Trophoblast cell (in vitro differentiated cells and primary cell): ENCODE results near the gene MYL3.

Source experiments
- DNase-seq, 2 donors: peaks; one replicate each; pipeline ENCODE4 v3.0.0-alpha.2; 2016
- H2AFZ ChIP-seq: 2 replicates; pipeline ENCODE4 v1.6.1; 2013; ENCODE audit warnings: low read length, moderate library complexity, mild to moderate bottlenecking; ENCODE audit not compliant: insufficient read depth, poor library complexity
- H2AK5ac ChIP-seq: 2 replicates; pipeline ENCODE4 v1.6.1; 2013; ENCODE audit warnings: mild to moderate bottlenecking, low read length
- H2BK120ac ChIP-seq: 2 replicates; pipeline ENCODE4 v1.6.1; 2013; ENCODE audit warnings: low read length, mild to moderate bottlenecking, moderate library complexity; ENCODE audit not compliant: insufficient read depth, poor library complexity
- H2BK12ac ChIP-seq: 2 replicates; pipeline ENCODE4 v1.6.1; 2013; ENCODE audit warnings: mild to moderate bottlenecking, low read length, moderate library complexity
- H2BK5ac ChIP-seq: 2 replicates; pipeline ENCODE4 v1.6.1; 2013; ENCODE audit warnings: low read length, low read depth, moderate library complexity, mild to moderate bottlenecking; ENCODE audit not compliant: poor library complexity
- H3K14ac ChIP-seq: 2 replicates; pipeline ENCODE4 v1.6.1; 2013; ENCODE audit warnings: mild to moderate bottlenecking, low read length
- H3K18ac ChIP-seq: 2 replicates; pipeline ENCODE4 v1.6.1; 2013; ENCODE audit warnings: mild to moderate bottlenecking, low read length
- H3K23ac ChIP-seq: 2 replicates; pipeline ENCODE4 v1.6.1; 2013; ENCODE audit warnings: low read length
- H3K27ac ChIP-seq: 2 replicates; pipeline ENCODE4 v1.5.1; 2013; ENCODE audit warnings: low read depth, mild to moderate bottlenecking, inconsistent platforms, low read length, moderate library complexity
- H3K27me3 ChIP-seq: 2 replicates; pipeline ENCODE4 v1.6.1; 2013; ENCODE audit warnings: inconsistent platforms, mild to moderate bottlenecking, low read length, moderate library complexity; ENCODE audit not compliant: insufficient read depth
- H3K36me3 ChIP-seq, 2 experiments: 1 replicate in 1 of 2; 2 replicates in 1 of 2; pipeline ENCODE4 v1.6.1; 2013; ENCODE audit warnings: low read length in 2 of 2, mild to moderate bottlenecking in 2 of 2, moderate library complexity in 1 of 2; ENCODE audit not compliant: insufficient read depth in 2 of 2, control insufficient read depth in 1 of 2
- H3K4ac ChIP-seq: 2 replicates; pipeline ENCODE4 v1.6.1; 2013; ENCODE audit warnings: low read depth, mild to moderate bottlenecking, low read length, moderate library complexity
- H3K4me1 ChIP-seq, 2 experiments: 1 replicate in 1 of 2; 2 replicates in 1 of 2; pipeline ENCODE4 v1.6.1; 2013; ENCODE audit warnings: low read length in 2 of 2, mild to moderate bottlenecking in 2 of 2, moderate library complexity in 1 of 2; ENCODE audit not compliant: insufficient read depth in 2 of 2, control insufficient read depth in 1 of 2
- H3K4me2 ChIP-seq: 2 replicates; pipeline ENCODE4 v1.6.1; 2013; ENCODE audit warnings: inconsistent platforms, mild to moderate bottlenecking, low read length, moderate library complexity
- H3K4me3 ChIP-seq: 2 replicates; pipeline ENCODE4 v1.5.1; 2013; ENCODE audit warnings: mild to moderate bottlenecking, low read depth, low read length, inconsistent platforms
- H3K79me1 ChIP-seq: one replicate; pipeline ENCODE4 v1.6.1; 2013; ENCODE audit warnings: low read length
- H3K79me2 ChIP-seq: 2 replicates; pipeline ENCODE4 v1.6.1; 2013; ENCODE audit warnings: low read length, mild to moderate bottlenecking; ENCODE audit not compliant: control insufficient read depth, insufficient read depth, poor library complexity
- H3K9ac ChIP-seq: 2 replicates; pipeline ENCODE4 v1.6.1; 2013; ENCODE audit warnings: mild to moderate bottlenecking, low read length
- H3K9me3 ChIP-seq: 2 replicates; pipeline ENCODE4 v1.6.1; 2013; ENCODE audit warnings: low read depth, mild to moderate bottlenecking, control low read depth, inconsistent platforms, low read length; ENCODE audit not compliant: insufficient read depth
- H4K12ac ChIP-seq: 2 replicates; pipeline ENCODE4 v1.6.1; 2013; ENCODE audit warnings: low read depth, mild to moderate bottlenecking, low read length, moderate library complexity
- H4K8ac ChIP-seq: 2 replicates; pipeline ENCODE4 v1.6.1; 2013; ENCODE audit warnings: low read depth, mild to moderate bottlenecking, low read length, moderate library complexity
- H4K91ac ChIP-seq: one replicate; pipeline ENCODE4 v1.6.1; 2013; ENCODE audit warnings: low read depth, mild to moderate bottlenecking, low read length, moderate library complexity
- WGBS: extraction: QIAGEN DNeasy Blood & Tissue Kit; methylation state at CpG from one replicate; pipeline ENCODE4 v1.1.7; 2013; ENCODE audit warnings: missing lambda C conversion rate; ENCODE audit not compliant: insufficient read length, insufficient coverage; ENCODE audit errors: extremely low coverage; 5-methylcytosine and 5-hydroxymethylcytosine counted together

MYL3 gene

GRCh38 chr3:46898321-46899150 lies 35.3 kb upstream of the MYL3 start:
- Histone ChIP-seq H2BK5ac (no peak overlapping the region), H2AFZ (no peak overlapping the region), H3K4me1 (peaks cover 3% of the 10 kb centered on the region in 2 experiments), H2AK5ac (no peak overlapping the region), H3K14ac (no peak overlapping the region), H4K8ac (no peak overlapping the region), H3K4me3 (no peak overlapping the region), H3K27me3 (no peaks in the 10 kb centered on the region), H4K12ac (no peak overlapping the region), H4K91ac (no peak overlapping the region), H3K79me2 (no peaks in the 10 kb centered on the region), H3K4me2 (no peak overlapping the region), H3K23ac (no peak overlapping the region), H3K18ac (no peak overlapping the region), H3K79me1 (no peaks in the 10 kb centered on the region), H3K27ac (no peak overlapping the region), H2BK120ac (no peak overlapping the region), H3K9me3 (peaks cover 4% of the 10 kb centered on the region), H2BK12ac (no peak overlapping the region), H3K4ac (no peak overlapping the region), H3K9ac (no peak overlapping the region), H3K36me3 (no peaks in the 10 kb centered on the region)
- no CpG with 5 or more reads among the region's 71 CpGs for WGBS
- no peak for DNase-seq

- Histone ChIP-seq H3K23ac (no peak overlapping the region), H2BK5ac (no peak overlapping the region), H3K4me1 (no peaks in the 10 kb centered on the region), H3K27ac (no peak overlapping the region), H2AFZ (no peak overlapping the region), H3K4me3 (no peak overlapping the region), H3K79me1 (no peaks in the 10 kb centered on the region), H3K4ac (no peak overlapping the region), H4K91ac (no peak overlapping the region), H3K9me3 (peaks cover 4% of the 10 kb centered on the region), H4K12ac (no peak overlapping the region), H2BK120ac (no peak overlapping the region), H3K79me2 (no peaks in the 10 kb centered on the region), H4K8ac (no peak overlapping the region), H3K9ac (no peak overlapping the region), H3K27me3 (no peaks in the 10 kb centered on the region), H3K4me2 (no peak overlapping the region), H2AK5ac (no peak overlapping the region), H3K14ac (no peak overlapping the region), H2BK12ac (no peak overlapping the region), H3K36me3 (no peaks in the 10 kb centered on the region), H3K18ac (no peak overlapping the region)
- no peak for DNase-seq
- no CpG with 5 or more reads among the region's 15 CpGs for WGBS
Observed at GRCh38 chr3:46897829-46898320, 34.6 kb upstream of the MYL3 start.

GRCh38 chr3:46897031-46897430 lies 33.8 kb upstream of the MYL3 start:
- no peak overlapping the region for H2AFZ ChIP-seq
- H3K4me2 ChIP-seq = no peak overlapping the region
- H2BK12ac ChIP-seq = no peak overlapping the region
- no peaks in the 10 kb centered on the region for H3K36me3 ChIP-seq
- no peak overlapping the region for H3K14ac ChIP-seq
- peaks cover 3 to 6% of the 10 kb centered on the region in 2 experiments for H3K4me1 ChIP-seq
- no peak overlapping the region for H3K27ac ChIP-seq
- no peak overlapping the region for H3K4ac ChIP-seq
- no peak overlapping the region for H4K91ac ChIP-seq
- H3K9ac ChIP-seq = no peak overlapping the region
- no peak overlapping the region for H4K12ac ChIP-seq
- no CpG with 5 or more reads among the region's 2 CpGs for WGBS
- peaks cover 4% of the 10 kb centered on the region for H3K27me3 ChIP-seq
- H3K23ac ChIP-seq = no peak overlapping the region
- no peak for DNase-seq
- H3K18ac ChIP-seq = no peak overlapping the region
- H2AK5ac ChIP-seq = no peak overlapping the region
- no peak overlapping the region for H2BK5ac ChIP-seq
- H3K4me3 ChIP-seq = no peak overlapping the region
- H3K79me1 ChIP-seq = no peaks in the 10 kb centered on the region
- no peak overlapping the region for H4K8ac ChIP-seq
- peaks cover 2% of the 10 kb centered on the region for H3K9me3 ChIP-seq
- peaks cover 2% of the 10 kb centered on the region for H3K79me2 ChIP-seq
- no peak overlapping the region for H2BK120ac ChIP-seq

- Histone ChIP-seq H3K4me3 (no peak overlapping the region), H2BK5ac (no peak overlapping the region), H4K8ac (no peak overlapping the region), H3K36me3 (no peaks in the 10 kb centered on the region), H3K9me3 (peaks cover 2% of the 10 kb centered on the region), H3K4ac (no peak overlapping the region), H3K79me1 (no peaks in the 10 kb centered on the region), H3K14ac (no peak overlapping the region), H2AK5ac (no peak overlapping the region), H4K91ac (no peak overlapping the region), H2AFZ (no peak overlapping the region), H3K27me3 (peaks cover 6% of the 10 kb centered on the region), H3K4me2 (no peak overlapping the region), H3K23ac (no peak overlapping the region), H3K79me2 (peaks cover 2% of the 10 kb centered on the region), H4K12ac (no peak overlapping the region), H3K4me1 (peaks cover 5 to 8% of the 10 kb centered on the region in 2 experiments), H3K9ac (no peak overlapping the region), H3K18ac (no peak overlapping the region), H2BK12ac (no peak overlapping the region), H3K27ac (no peak overlapping the region), H2BK120ac (no peak overlapping the region)
- WGBS = no CpG with 5 or more reads among the region's 5 CpGs
- DNase-seq = no peak
Observed at GRCh38 chr3:46896386-46896785, 33.1 kb upstream of the MYL3 start.
